Activated effector memory CD4-positive, alpha-beta T cell treated with Interleukin-2 at 50 U/mL for 16 hours (primary cell): ENCODE data around the gene THBS2.

Experiments
- DNase-seq: peaks from one replicate; pipeline ENCODE4 v3.0.0-alpha.2; 2020

The THBS2 gene

DNA sequence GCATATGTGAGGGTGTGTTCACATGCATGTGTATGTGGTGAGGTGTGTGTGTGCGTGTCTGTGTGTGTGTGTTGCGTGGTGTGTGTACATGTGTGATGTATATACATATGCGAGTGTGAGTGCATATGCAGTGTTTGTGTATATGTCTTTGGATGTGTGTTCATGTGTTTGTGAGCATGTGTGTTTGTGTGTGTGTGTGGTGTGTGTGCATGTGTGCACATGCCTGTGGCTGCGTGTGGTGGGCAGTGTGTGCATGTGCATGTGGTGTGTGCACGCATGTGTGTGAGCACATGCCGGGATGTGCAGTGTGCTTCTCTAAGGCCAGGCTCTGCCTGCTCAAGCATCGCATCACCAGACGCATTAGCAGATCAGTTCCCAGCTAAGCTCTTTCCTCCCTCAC lies 5.7 kb downstream of the THBS2 start:
- DNase-seq: no peak

GRCh38 chr6:169247419-169247818 lies 6.2 kb downstream of the THBS2 start:
- no peak for DNase-seq

- no peak for DNase-seq
These were observed 7.2 kb downstream of the THBS2 start for GRCh38 chr6:169246445-169246844.

DNA sequence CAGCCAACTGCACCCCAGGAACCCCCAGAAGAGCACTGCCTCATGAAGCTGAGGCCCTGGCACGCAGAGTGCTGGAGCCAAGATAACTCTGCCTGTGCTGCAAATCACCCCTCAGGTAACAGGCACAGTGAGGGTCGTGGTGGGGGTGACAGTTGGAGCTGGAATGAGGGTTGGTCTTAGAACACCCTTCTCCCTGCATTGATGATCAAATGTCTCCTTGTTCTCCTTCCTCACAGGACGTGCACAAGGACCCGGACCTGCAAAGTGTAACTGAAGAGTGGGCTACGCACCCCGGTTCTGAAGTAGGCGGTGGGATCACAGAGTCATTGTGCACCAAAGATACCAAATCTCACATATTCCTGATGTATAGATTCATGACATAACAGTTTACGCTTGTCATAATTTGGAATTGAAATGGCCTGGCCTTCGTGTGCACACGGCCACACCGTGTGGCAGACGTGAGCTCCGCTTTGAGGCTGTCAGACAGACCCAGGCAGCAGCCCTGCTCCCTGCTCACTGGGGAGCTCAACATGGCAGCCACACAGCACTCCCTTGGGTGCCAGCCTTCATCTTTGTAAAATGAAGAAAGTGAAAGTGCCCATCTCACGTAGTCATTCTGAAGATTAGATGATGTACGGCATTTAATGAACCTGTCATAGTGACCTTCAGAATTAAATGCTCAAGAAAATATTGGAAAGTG lies 8.8 kb downstream of the THBS2 start:
- DNase-seq: no peak

GRCh38 chr6:169243661-169244060 lies 10.0 kb downstream of the THBS2 start:
- no peak for DNase-seq

GRCh38 chr6:169243186-169243585 lies 10.5 kb downstream of the THBS2 start:
- no peak for DNase-seq

DNA sequence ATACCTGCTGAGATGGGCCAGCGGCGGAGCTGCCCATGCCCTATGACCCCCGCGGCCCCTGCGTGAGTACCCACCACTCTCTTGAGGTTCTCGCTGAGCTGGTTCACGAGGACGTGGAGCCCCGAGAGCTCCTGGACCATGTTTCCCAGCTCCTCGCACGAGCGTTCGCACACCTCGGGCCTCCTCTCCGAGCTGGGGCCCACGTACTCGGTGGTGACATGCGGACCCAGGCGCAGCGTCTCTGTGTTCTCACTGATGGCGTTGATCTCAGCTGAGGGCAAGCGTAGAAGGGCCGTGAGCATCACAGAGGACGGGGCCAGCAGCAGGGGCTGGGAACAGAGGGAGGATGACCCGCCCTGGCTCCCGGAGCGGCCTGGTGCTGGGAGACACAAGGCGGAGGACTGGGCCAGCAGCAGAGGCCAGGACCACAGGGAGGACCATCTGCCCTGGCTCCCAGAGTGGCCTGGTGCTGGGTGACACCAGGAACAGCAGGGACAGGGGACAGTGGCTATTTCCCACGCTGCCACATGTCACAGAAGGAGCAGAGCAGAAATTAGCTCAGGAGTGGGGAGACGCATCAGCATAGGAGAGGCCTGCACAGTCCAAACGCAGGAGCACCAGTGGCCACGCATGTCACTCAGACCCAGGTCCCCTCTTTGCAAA lies 11.8 kb downstream of the THBS2 start:
- no peak for DNase-seq

- DNase-seq: no peak
These were observed 12.9 kb downstream of the THBS2 start for GRCh38 chr6:169240591-169241390.

- no peak for DNase-seq
These were observed 13.5 kb downstream of the THBS2 start for GRCh38 chr6:169240125-169240524.

DNA sequence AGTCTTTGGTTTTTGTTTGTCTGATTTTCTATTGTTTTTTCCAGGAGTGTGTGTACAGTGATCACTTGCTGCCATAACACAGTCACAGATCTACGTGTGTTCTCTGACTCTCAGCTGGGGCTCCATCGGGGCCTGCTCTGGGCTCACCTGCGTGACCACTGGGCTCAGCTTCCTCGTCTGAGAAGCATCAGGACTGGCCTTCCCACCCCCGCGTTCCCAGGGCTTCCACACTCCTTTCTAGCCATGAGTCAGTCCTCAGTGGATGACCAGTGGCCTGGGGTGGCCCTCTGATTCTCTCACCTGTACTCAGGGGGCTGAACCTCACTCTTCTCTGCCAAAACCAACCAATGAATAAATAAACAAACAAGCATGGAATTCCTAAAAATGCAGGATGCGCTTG lies 14.5 kb downstream of the THBS2 start:
- DNase-seq: no peak

GRCh38 chr6:169238766-169239165 lies 14.9 kb downstream of the THBS2 start:
- DNase-seq: no peak

DNA sequence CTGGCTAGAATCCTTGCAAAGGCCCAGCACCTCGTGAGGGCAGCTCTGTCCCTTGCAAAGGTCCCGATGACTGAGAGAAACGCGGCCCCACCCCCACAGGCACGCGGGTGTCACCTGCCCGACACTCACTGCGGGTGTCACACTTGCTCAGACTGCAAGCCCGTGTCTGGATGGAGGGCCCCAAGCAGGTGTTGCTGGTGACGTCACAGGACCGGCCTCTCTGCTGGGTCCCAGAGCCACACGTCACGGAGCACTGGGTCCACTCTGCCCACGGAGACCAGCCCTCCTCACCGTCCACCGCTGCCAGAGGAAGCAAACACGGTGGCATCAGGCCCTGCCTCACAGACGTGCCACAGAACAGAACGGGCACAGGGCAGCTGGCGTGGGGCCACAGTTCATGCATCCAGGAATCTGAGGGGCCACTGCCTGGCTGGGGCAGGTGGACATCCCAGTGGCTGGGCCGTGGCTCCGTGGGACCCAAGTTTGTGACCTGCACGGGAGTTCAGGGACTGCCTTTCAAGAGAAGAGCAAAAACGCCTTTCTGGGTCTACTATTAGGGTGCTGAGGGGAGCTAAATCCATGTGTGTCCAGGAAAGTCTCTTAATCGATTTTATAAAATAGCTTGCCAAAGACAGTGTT lies 16.0 kb downstream of the THBS2 start:
- no peak for DNase-seq

DNA sequence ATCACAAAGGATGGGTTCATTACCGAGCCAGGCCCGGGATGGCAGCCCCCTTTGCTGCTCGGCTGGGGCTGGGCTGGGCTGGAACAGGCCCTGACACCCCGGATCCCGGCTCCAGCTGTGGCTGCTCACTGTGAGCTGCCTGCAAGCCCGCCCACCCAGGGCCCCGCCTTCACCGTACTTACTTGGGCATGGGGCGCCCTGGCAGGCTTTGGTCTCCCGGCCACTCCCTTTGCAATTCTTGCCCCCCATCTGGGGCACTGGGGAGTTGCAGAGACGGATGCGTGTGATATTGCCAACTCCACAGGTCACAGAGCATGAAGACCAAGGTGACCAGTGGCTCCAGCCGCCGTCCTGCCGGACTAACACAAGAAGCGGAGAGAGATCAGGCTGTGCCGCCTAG lies 16.7 kb downstream of the THBS2 start:
- no peak for DNase-seq

DNA sequence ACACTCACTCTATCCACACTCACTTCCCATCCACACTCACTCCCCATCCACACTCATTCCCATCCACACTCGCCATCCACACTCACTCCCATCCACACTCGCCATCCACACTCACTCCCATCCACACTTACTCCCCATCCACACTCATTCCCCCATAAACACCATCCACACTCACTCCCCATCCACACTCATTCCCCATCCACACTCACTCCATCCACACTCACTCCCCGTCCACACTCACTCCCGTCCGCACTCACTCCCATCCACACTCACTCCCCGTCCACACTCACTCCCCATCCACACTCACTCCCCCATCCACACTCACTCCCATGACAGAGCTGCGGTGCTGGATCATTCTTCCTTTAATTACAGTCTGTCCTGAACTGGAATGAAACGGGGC lies 17.1 kb downstream of the THBS2 start:
- DNase-seq: no peak

DNA sequence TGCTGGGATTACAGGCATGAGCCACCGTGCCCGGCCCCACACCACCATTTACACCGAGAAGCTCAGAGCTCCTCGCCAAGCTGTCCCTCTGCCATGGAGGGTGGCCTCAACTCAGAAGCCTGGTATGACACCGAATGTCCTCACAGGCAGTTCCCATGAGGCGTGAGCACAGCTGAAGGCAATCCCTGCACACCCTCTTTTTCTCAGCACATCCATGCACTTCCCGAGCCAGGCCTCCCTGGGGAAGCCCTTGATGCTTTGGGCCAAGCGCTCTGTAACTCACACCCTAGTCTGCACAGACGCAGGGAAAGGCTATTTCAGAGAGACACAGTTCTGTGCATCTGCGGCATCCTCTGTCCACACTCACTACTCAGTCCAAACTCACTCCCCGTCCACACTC lies 18.4 kb downstream of the THBS2 start:
- DNase-seq: no peak

DNA sequence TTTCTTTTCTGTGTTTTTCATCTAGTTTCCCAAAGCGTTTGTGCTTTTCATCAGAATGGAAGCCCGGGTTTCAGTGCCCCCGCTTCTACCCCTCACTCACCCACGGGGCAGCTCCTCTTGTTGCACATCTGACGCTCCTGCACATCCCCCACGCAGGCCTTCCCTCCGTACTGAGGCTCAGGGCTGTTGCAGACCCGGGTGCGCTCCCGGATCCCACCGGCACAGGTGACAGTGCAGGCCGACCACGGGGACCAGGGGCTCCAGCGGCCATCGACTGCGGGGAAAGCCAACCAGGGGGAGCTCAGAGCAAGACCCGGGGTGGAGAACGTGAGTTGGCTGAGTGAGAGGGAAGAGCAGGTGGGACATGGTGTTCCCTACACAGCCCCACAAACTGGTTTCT lies 19.0 kb downstream of the THBS2 start:
- no peak for DNase-seq

DNA sequence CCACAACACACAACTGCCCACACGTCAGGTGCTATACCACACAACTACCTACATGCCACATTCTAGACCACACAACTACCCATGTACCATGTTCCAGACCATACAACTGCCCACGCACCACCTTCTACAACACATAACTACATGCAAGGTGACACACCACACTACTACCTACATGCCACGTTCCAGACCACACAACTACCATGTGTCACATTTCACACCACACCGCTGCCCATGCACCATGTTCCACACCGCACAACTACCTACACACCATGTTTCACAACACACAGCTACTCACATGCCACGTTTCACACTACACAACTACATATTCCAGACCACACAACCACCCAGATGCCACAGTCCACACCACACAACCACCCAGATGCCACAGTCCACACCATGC lies 19.8 kb downstream of the THBS2 start:
- DNase-seq: no peak

DNA sequence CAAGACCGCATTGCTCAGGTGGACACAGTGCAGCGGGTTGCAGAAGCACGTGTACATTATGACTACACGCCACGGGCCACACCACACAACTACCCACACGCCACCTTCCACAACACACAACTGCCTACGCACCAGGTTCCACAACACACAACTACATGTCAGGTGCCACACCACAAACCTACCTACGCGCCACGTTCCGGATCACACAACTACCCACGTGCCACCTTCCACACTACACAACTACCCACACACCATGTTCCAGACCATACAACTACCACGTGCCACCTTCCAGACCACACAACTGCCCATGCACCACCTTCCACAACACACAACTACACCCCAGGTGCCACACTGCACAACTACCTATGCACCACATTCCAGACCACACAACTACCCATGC lies 20.5 kb downstream of the THBS2 start:
- DNase-seq: no peak

DNA sequence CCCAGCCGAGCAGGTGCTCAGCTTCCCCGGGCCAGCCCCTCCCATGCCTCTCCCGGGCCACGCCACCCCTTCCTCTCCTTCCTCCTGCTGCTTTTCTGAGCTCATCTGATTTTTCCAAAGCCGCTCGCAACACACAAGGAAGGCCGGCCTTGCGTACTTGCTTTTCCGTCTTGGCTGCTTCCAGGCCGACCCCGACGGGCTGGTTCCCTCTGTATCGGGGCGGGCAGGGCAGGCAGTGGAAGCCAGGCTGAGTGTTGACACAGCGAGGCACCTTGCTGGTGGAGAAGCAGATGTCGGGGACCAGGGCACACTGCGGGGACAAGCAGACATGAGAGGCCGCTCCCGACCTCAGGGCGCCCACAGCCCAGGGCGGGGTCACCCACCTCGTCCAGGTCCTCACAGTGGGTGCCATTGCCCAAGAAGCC lies 21.1 kb downstream of the THBS2 start:
- no peak for DNase-seq

GRCh38 chr6:169231790-169232506 lies 21.7 kb downstream of the THBS2 start:
- DNase-seq: no peak

GRCh38 chr6:169230946-169231789 lies 22.5 kb downstream of the THBS2 start:
- no peak for DNase-seq

DNA sequence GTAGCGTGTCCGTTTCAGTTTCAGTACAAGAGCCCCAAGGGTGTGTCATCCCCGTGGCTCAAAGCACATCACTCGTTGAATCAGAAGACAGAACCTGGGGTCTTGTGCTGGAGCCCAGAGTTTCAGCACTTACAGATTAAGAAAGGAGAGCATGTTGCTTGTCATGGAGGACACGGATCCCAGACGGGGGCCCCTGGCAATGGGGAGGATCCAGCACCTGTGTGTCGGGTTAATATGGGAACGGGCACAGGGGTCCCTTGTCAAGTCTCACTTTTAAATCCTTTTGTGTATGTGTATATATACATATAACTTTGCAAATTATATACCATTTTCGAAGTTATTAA lies 23.4 kb downstream of the THBS2 start:
- no peak for DNase-seq
